ENCODE results near the gene ZNF503.

ZNF503 gene

DNA sequence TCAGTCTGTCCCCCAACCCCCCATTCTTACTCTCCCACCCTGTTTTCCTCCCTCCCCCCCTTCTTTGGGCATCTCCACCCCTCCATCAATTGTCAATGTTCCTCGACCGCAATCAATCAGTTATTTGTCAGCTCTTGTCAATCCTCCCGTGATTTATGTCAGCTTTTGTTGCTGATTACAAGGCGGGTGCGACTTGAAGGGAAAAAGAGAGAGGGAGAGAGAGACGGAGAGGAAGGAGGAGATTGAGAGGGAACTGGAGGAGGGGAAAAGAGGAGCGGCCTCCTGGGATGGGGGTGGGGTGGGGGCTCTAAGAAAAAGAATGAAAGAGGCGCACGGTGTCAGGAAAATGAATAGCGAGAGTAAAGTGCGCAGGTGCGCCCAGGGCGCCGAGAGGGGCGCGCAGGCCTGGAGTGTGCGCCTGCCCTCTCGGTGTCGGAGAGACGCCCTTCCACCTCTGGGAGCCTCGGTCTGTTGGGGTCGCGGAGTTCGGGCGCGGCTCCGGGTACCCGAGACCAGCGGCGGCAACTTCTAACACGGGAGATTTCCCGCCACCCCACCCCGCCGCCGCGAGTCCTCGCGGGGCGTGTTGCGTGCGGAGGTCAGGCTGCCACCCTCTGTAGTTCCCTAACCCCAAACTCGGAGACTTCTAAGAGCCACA lies 1.1 kb upstream of the ZNF503 start:
- TF ChIP-seq, protein P1, sequence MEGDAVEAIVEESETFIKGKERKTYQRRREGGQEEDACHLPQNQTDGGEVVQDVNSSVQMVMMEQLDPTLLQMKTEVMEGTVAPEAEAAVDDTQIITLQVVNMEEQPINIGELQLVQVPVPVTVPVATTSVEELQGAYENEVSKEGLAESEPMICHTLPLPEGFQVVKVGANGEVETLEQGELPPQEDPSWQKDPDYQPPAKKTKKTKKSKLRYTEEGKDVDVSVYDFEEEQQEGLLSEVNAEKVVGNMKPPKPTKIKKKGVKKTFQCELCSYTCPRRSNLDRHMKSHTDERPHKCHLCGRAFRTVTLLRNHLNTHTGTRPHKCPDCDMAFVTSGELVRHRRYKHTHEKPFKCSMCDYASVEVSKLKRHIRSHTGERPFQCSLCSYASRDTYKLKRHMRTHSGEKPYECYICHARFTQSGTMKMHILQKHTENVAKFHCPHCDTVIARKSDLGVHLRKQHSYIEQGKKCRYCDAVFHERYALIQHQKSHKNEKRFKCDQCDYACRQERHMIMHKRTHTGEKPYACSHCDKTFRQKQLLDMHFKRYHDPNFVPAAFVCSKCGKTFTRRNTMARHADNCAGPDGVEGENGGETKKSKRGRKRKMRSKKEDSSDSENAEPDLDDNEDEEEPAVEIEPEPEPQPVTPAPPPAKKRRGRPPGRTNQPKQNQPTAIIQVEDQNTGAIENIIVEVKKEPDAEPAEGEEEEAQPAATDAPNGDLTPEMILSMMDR (IDR thresholded peaks at IDR 0.05; ENCODE audit: insufficient read depth, low read depth, low read length, missing control alignments), result no peak
- DNase-seq (ENCODE audit: low read depth), result no peak
- peak overlapping the region; percentile 66 for H3K4me3 ChIP-seq (ENCODE audit: low read depth, low read length)

DNA sequence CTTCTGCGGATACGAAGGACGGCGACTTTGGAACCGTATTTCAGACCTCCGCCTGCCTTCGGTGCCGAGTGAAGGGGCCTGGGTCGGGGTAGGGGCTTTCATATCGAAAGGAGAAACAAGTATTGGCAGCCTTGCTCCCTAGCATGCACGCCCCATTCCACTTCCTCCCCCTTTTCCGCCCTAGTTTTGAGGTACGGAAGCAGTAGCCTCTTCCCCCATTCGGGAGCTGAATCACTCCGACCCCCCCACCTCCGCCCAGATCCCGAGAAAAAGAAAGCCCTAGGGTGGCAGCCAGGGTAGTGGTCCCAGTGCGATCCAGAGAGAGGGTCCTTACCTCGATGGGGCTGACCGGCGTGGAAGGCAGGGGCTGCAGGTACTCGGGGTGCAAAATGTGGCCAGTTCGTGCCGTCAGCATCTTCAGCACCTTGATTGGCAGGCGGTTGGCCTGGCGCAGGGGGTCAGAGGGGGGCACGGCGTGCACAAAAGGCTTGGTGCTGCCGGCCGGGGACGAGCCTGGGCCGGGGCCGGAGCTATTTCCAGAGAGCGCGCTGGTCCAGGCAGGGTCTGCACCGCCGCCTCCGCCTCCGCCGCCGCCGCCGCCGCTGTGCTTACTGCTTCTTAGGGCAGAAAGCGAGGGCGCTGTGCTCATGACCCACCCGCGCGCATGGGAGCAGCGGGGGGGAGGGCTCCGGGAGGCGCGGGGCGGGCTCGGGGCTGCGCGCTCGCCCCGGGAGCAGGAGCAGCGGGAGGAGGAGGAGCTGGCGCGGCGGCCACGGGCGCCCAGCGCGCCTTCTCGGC lies 594 bp downstream of the ZNF503 start:
- TF ChIP-seq, protein P1 (IDR thresholded peaks at IDR 0.05; ENCODE audit: insufficient read depth, low read depth, low read length, missing control alignments), result no peak
- peak overlapping the region; percentile 66 for H3K4me3 ChIP-seq (ENCODE audit: low read depth, low read length)
- peak; percentile 40 for DNase-seq (ENCODE audit: low read depth)

DNA sequence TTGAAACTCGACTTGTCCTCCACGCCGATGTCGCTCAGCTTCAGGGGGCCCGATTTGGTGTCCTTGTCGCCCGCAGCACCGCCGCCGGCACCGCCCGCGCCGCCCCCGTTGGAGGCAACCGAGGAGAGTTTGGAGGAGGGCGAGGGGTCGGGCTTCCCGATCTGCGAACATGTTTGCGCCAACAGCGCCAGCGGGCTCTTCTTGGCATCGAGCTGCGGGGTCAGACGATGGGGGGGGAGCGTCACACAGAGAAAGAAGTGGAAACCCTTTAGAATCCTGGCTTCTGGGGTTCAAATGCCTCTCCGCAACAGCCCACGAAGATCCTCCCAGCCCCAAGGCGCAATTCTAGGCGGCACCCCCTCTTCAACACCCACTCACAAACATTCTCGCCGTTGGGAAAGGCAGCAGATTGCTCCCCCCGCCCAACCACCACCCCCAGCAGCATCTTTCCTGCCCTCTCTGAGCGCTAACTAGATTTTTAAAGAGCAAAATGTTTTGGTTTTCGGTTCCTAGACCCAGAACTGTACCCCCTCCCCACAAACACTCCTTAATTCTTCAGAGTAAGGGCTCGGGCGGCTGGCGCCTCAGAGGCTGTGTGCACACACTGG lies 1.3 kb downstream of the ZNF503 start:
- no peak for DNase-seq (ENCODE audit: low read depth)
- H3K4me3 ChIP-seq (ENCODE audit: low read depth, low read length), result peak overlapping the region; percentile 66

DNA sequence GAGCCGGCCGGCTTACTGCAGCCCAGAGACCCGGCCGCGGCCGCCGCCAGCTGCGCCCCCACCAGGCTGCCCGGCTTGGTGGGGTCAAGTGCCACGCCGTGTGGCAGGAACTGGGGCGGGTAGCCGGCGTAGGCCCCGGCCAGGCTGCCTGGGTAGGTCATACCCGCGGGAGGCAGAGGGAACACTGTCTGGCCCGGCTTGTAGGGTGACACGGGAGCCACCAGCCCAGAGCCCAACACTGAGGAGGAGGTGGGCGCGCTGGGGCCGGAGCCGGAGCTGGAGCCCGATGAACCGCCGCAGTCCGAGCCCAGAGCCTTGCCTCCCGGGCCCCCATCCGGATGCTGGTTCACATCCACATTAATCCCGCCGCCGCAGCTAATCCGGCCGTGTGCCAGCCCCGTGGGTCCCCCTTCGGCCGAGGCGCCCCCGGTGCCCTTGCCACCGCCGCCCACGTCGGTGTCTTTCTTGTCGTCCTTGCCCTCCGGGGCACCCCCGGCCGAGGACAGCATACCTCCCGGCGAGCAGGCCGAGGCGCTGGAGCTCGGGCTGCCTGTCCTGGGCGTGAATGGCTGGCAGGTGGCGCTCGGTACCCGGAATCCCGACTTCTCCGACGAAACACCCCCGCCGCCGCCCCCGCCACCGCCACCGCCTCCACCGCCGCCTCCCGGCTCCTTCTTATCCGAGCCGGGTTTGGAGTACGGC lies 2.0 kb downstream of the ZNF503 start:
- DNase-seq (ENCODE audit: low read depth), result peak; percentile 71

More for the DNA sequence above, 1.3 kb downstream of the ZNF503 start:
- TF ChIP-seq, protein P1 (IDR thresholded peaks at IDR 0.05; ENCODE audit: insufficient read depth, low read depth, low read length, missing control alignments), result no peak

DNA sequence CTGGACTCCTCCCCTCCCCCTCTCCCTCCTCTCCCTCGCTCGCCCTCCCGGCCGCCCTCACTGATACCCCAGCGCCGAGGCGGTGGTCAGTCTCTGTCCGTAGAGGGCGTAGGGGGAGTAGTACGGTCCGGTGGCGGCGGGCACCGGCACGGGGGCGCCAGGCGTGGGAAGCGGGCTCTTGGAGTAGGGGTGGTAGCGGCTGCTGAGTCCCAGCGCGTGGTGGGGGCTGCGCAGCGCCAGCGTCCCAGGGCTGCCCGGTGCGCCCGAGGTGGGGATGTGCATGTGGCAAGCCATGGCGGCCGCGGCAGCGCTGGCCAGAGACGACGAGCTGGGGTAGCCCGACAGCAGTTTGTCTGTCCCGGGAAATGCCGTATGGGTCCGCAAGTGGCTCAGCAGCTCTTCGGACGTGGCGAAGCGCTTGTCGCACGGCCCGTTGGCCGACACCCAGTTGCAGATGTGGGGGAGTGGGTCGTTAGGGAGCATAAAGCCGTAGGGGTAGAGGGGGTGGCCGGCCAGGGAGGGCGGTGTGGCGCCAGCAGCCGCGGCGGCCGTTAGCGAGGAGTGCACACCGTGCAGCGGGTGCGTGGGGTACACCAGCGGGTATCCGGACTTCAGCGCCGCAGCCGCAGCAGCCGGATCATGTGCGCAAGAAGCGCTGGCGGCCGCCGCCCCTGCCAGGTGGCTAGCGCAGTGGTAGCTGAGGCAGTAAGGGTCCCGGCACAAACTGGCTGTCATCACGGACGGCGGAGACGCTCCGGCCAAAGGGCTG lies 2.7 kb downstream of the ZNF503 start:
- TF ChIP-seq, protein P1 (IDR thresholded peaks at IDR 0.05; ENCODE audit: insufficient read depth, low read depth, low read length, missing control alignments), result no peak
- DNase-seq (ENCODE audit: low read depth), result no peak
- no peak overlapping the region for H3K4me3 ChIP-seq (ENCODE audit: low read depth, low read length)

More for the DNA sequence above, 2.0 kb downstream of the ZNF503 start:
- peak overlapping the region; percentile 66 for H3K4me3 ChIP-seq (ENCODE audit: low read depth, low read length)
- TF ChIP-seq, protein P1 (IDR thresholded peaks at IDR 0.05; ENCODE audit: insufficient read depth, low read depth, low read length, missing control alignments), result peak; percentile 59

DNA sequence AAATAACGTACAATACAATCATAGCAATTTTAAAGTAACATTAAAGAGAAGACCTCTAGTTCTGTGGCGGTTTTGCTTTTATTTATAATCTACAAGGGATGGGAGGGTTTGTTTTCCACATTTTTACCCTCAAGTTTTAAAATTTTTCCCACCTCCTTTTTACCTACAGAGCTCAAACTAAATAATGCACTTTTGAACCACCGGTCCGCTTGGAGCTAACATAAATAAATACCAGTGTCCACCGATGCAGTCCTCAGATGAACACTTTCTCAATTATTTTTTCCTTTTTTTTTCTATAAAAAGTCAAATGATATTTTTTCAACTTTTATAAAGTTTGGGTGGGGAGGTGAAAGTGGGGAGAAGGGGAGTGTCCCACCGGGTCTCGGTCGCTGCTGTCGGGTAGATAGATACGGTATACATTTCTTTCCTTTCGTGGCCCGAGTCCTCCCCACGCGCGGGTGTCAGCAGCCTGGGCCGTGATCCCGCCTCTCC lies 3.3 kb downstream of the ZNF503 start:
- DNase-seq (ENCODE audit: low read depth), result no peak
- H3K4me3 ChIP-seq (ENCODE audit: low read depth, low read length), result no peak overlapping the region
- TF ChIP-seq, protein P1 (IDR thresholded peaks at IDR 0.05; ENCODE audit: insufficient read depth, low read depth, low read length, missing control alignments), result no peak

All from GM12865 (cell line).